Loucy (cell line): ENCODE results near the gene BCAR3.

Experiments used
- H2AFZ ChIP-seq: fragments of 200-600 bp; sonication (generic); 2 replicates; pipeline ENCODE4 v1.6.0; 2016; ENCODE audit warnings: antibody characterized with exemption, mild to moderate bottlenecking, low read length, moderate library complexity
- H3F3A ChIP-seq: fragments of 200-600 bp; 2 replicates; pipeline ENCODE4 v1.6.0; 2016; ENCODE audit warnings: antibody characterized with exemption, low read depth, mild to moderate bottlenecking
- H3K27me3 ChIP-seq: fragments of 200-600 bp; sonication (generic); 2 replicates; pipeline ENCODE4 v1.6.1; 2014; ENCODE audit warnings: low read length, mild to moderate bottlenecking; ENCODE audit not compliant: insufficient read depth, poor library complexity, severe bottlenecking
- H3K36me3 ChIP-seq: fragments of 200-600 bp; sonication (generic); 2 replicates; pipeline ENCODE4 v1.6.1; 2016; ENCODE audit warnings: low read length; ENCODE audit not compliant: insufficient read depth
- H3K4me1 ChIP-seq: fragments of 200-600 bp; sonication (generic); 2 replicates; pipeline ENCODE4 v1.5.1; 2014; ENCODE audit warnings: low read length, mild to moderate bottlenecking; ENCODE audit not compliant: insufficient read depth, poor library complexity, severe bottlenecking
- H3K4me2 ChIP-seq: fragments of 200-600 bp; sonication (generic); 2 replicates; pipeline ENCODE4 v1.6.0; 2014; ENCODE audit warnings: antibody characterized with exemption, low read length, low read depth, mild to moderate bottlenecking; ENCODE audit not compliant: poor library complexity, severe bottlenecking
- H3K4me3 ChIP-seq: fragments of 200-600 bp; sonication (generic); 2 replicates; pipeline ENCODE4 v1.5.1; 2014; ENCODE audit warnings: low read length, mild to moderate bottlenecking, mixed read lengths; ENCODE audit not compliant: poor library complexity, severe bottlenecking
- H3K79me2 ChIP-seq: fragments of 200-600 bp; sonication (generic); 2 replicates; pipeline ENCODE4 v1.6.1; 2014; ENCODE audit warnings: low read length; ENCODE audit not compliant: insufficient read depth
- H3K9ac ChIP-seq: fragments of 200-600 bp; sonication (generic); 2 replicates; pipeline ENCODE4 v1.6.0; 2014; ENCODE audit warnings: mild to moderate bottlenecking, low read depth, low read length, moderate library complexity; ENCODE audit not compliant: poor library complexity, severe bottlenecking
- H3K9me2 ChIP-seq: fragments of 200-600 bp; sonication (generic); replicated peaks from 2 replicates; pipeline ENCODE4 v1.6.1; 2016; ENCODE audit warnings: low read depth, low read length, mixed read lengths
- H3K9me3 ChIP-seq: fragments of 200-600 bp; sonication (generic); 2 replicates; pipeline ENCODE4 v1.6.1; 2014; ENCODE audit warnings: mild to moderate bottlenecking, antibody characterized with exemption, low read length, low read depth; ENCODE audit not compliant: insufficient read depth
- H4K20me1 ChIP-seq: fragments of 200-600 bp; sonication (generic); 2 replicates; pipeline ENCODE4 v1.6.0; 2014; ENCODE audit warnings: antibody characterized with exemption, low read length, mild to moderate bottlenecking; ENCODE audit not compliant: insufficient read depth, poor library complexity, severe bottlenecking
- CTCF ChIP-seq: fragments of 200-600 bp; sonication (generic); conservative IDR thresholded peaks from 2 replicates; pipeline ENCODE4 v1.5.1; 2014; ENCODE audit warnings: mild to moderate bottlenecking, antibody characterized with exemption, low read length
- EZH2phosphoT487 ChIP-seq: fragments of 200-600 bp; IDR thresholded peaks from 2 replicates; pipeline ENCODE4 v1.6.1; 2018; ENCODE audit warnings: antibody characterized with exemption, mild to moderate bottlenecking, moderate library complexity, borderline replicate concordance

Gene BCAR3

DNA sequence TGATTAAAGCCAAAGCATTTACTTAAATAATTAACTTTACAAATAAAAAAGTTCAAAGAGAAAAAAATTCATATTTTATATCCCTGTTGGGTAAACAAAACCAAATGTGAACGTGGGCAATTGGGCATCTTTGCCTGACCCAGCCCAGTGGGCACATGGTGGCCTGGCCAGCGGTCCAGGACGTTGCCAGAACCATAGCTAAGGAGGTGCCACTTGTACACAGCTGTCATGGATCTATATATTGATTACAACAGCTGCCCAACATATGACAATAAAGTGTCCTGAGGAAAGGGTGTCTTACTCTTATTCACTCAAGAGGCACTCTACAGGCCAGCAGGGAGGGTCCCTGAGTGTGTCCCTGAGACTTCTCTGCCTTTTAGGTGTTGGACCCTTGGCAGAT, 78.5 kb downstream of the BCAR3 start:
- no peaks in the 10 kb centered on the region for H3K79me2 ChIP-seq
- TF ChIP-seq CTCF (no peak), EZH2phosphoT487 (no peak)
- no peaks in the 10 kb centered on the region for H3K36me3 ChIP-seq

DNA sequence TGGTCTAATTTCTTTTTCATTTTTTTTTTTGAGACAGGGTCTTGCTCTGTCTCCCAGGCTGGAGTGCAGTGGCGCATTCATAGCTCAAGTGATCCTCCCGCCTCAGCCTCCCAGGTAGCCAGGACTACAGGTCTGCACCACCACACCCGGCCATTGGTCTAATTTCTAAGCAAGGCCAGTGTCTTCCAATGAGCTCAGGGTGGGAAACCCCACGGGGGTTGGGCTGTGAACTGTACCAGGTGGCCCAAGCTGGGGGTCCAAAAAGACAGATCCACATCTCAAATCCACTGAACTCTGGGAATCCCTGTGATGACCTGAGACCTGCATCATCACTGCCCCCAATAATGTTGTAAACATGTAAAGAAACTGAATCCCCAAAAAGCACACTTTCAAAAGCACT, 79.5 kb downstream of the BCAR3 start:
- Histone ChIP-seq H4K20me1 (no peaks in the 10 kb centered on the region), H3K4me3 (no peak overlapping the region), H3K9me3 (no peaks in the 10 kb centered on the region), H2AFZ (no peak overlapping the region), H3K9me2 (no peaks in the 10 kb centered on the region), H3K4me1 (peaks cover 5% of the 10 kb centered on the region), H3K27me3 (no peaks in the 10 kb centered on the region), H3F3A (no peaks in the 10 kb centered on the region), H3K9ac (no peak overlapping the region), H3K79me2 (no peaks in the 10 kb centered on the region), H3K36me3 (no peaks in the 10 kb centered on the region), H3K4me2 (no peak overlapping the region)
- TF ChIP-seq EZH2phosphoT487 (no peak), CTCF (no peak)

More for the DNA sequence above, 78.5 kb downstream of the BCAR3 start:
- no peaks in the 10 kb centered on the region for H4K20me1 ChIP-seq
- no peaks in the 10 kb centered on the region for H3K9me2 ChIP-seq
- no peaks in the 10 kb centered on the region for H3K9me3 ChIP-seq
- H3K4me3 ChIP-seq: no peak overlapping the region
- H3K9ac ChIP-seq: no peak overlapping the region
- H3K4me2 ChIP-seq: no peak overlapping the region
- H3F3A ChIP-seq: no peaks in the 10 kb centered on the region
- no peak overlapping the region for H2AFZ ChIP-seq
- H3K27me3 ChIP-seq: no peaks in the 10 kb centered on the region
- peaks cover 5% of the 10 kb centered on the region for H3K4me1 ChIP-seq

DNA sequence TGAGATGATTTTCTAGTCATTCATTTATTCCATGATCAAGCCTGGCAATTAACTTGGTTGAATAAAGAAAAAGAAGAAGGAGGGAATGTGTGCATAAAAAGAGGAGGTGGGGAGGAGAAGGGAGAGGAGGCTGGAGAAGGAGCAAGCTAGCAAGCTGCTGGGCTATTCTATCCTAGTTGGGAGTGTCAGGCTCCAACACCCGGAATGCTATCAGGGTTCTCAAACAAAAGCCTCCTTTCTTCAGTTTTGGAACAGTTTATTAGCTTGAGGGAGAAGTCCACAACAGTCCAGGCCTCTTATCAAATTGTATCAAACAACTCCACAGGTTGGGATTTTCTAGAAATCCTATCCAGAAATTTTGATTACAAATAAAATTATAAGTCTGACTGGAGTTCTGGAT, 80.0 kb downstream of the BCAR3 start:
- no peaks in the 10 kb centered on the region for H3K36me3 ChIP-seq
- H3K9me2 ChIP-seq: no peaks in the 10 kb centered on the region
- H2AFZ ChIP-seq: no peak overlapping the region
- H3F3A ChIP-seq: no peaks in the 10 kb centered on the region
- no peak overlapping the region for H3K4me3 ChIP-seq
- TF ChIP-seq CTCF (no peak), EZH2phosphoT487 (no peak)
- no peaks in the 10 kb centered on the region for H3K27me3 ChIP-seq
- H3K4me2 ChIP-seq: no peak overlapping the region
- H3K9ac ChIP-seq: no peak overlapping the region
- peaks cover 5% of the 10 kb centered on the region for H3K4me1 ChIP-seq
- no peaks in the 10 kb centered on the region for H4K20me1 ChIP-seq
- H3K9me3 ChIP-seq: no peaks in the 10 kb centered on the region
- H3K79me2 ChIP-seq: no peaks in the 10 kb centered on the region
